HG03460 (cell line): ENCODE measurements around the gene KPNA1.

Experiments
- ATAC-seq: cut with Tn5 transposase; IDR thresholded peaks from one replicate; pipeline ENCODE4 v1.9.1; 2021; ENCODE audit not compliant: unreplicated experiment

KPNA1 gene

DNA sequence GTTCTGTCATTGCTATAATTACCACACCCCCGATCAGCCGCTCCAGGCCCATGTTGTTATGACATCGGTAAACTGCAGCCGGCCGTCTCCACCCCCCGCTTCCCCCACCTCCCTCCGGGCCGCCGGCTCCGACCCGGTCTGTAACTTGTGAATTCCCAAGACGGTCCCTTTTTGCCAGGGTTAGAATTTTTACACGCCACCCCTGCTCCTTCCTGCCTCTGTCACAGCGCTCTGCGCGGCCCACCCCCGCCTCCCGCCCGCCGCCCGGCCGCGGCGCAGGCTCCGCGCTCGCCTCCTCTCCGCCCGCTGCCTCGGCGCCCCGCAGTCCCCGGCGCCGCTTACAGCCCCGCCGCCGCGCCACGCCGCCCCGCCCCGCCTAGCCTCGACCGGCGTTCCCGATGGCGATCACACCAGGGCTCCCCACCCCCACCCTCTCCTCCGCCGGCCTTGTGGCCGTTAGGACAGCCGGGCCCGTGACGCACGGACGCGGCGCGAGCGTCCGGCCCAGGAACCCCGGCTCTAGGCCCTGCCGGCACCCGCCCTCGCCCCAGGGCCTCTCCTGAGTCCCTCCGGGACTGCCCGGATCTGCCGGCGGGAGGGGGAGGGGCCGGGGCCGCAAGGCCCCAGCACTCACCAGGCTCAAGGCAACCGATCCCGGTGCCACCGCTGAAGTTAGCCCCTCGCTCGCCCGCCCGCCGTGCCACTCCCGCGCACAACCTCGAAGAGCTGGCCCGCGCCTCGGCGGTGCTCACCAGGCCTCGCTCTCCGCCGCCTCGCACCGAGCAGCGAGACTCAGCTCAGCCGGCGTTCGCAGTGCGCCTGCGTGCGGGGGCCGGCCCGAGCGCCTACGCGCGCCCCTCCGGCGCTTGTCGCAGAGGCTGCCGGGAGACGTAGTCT lies at the start of gene KPNA1:
Gene KPNA1 (minus strand): TSS at position 817 of the 897 bp plus-strand sequence. CDS start 18,374 bp downstream, outside the sequence.
- ATAC-seq = peak; percentile 87

GRCh38 chr3:122564155-122564912 lies 49.6 kb upstream of the KPNA1 start, which contains the start of the genes DTX3L and PARP9:
Gene DTX3L (plus strand): TSS chr3:122564338. CDS start chr3:122564427, 89 bp downstream.
Gene PARP9 (minus strand): TSS chr3:122564300. CDS start chr3:122559620, 4,680 bp downstream.
- ATAC-seq = peak; percentile 72

DNA sequence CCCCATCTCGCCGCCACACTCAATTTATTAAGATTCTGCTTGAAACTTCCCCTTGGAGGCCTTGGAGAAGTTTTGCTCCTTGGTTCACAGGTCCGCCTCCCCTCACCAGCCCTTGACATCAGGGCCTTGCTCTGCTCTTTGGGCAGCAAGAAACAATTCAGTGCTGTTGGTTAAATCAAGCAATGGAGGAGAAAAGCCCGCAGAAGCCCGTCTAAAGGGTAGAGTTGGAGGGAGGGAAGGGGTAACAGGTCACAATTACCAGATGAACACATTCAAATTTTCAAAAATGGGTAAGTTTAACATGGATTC lies 48.9 kb upstream of the KPNA1 start:
- no peak for ATAC-seq

- no peak for ATAC-seq
These were observed 48.4 kb upstream of the KPNA1 start for GRCh38 chr3:122562923-122563716.

GRCh38 chr3:122560680-122561079 lies 45.9 kb upstream of the KPNA1 start:
- ATAC-seq = no peak

- no peak for ATAC-seq
These were observed 45.2 kb upstream of the KPNA1 start for GRCh38 chr3:122559906-122560305.

GRCh38 chr3:122558605-122559004 lies 43.9 kb upstream of the KPNA1 start:
- ATAC-seq = no peak

- ATAC-seq = no peak
These were observed 42.6 kb upstream of the KPNA1 start for GRCh38 chr3:122557356-122557755.

- no peak for ATAC-seq
These were observed 40.7 kb upstream of the KPNA1 start for GRCh38 chr3:122555275-122556071.

DNA sequence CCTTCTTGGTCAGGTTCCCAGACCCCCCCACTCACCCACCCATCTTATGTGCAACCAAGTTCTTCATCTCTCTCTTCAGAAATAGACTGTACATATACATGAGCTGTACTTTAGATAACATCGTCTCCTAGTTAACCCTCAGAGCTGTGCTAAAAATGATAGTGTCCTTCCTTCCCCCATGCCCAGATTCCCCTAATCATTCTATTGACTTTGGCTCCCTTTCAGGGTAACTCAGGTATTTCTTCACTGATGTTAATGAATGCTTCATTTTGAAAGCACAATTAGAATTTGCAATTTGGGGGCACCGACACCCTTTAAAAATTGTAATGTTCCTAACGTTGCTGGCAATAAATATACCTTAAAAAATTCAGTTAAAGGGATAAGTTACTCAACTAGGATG lies 38.4 kb upstream of the KPNA1 start:
- no peak for ATAC-seq

- ATAC-seq = no peak
These were observed 33.9 kb upstream of the KPNA1 start for GRCh38 chr3:122548619-122549018.

DNA sequence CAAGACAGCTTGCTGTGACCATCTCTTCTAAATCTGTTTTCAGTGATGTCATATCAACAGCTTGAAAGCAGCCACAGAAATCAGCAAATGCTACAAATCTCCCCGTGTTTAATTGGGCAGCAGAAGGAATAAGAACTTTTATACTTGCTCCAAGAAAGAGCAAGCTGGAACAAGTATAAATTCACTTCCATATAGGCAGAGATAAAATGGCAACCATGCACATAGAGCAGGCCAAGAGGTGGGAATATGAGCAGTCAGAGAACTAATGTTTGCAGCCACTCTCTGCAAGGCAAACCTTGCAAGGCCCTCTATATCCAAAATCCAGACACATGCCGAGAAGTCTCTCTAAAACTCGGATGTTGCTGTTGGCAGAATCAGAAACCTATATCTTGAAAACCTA lies 33.3 kb upstream of the KPNA1 start:
- no peak for ATAC-seq

GRCh38 chr3:122546151-122546550 lies 31.4 kb upstream of the KPNA1 start:
- no peak for ATAC-seq

DNA sequence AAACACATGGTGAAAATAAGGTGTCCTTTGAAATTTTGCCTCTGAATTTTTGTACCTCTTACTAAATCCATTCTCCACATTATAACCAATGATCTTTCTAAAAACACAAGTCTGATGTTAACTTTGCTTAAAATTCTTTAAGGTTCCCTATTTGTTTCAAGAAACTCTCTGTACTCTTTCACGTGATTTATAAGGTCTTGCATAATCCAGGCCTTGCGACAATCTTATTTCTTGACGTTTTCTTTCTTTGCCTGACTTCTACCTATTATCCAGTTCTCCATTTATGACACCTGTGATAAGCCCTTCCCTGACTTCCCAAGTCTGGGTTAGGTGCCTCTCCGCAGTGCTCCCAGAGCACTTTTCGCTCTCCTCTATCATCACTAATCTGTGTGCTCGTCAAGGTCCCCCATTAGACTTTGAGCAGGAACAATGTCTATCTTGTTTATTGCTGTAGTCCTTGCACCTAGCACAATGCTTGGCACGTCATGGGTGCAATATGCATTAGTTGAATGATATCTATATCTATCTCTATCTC lies 24.3 kb upstream of the KPNA1 start:
- no peak for ATAC-seq

DNA sequence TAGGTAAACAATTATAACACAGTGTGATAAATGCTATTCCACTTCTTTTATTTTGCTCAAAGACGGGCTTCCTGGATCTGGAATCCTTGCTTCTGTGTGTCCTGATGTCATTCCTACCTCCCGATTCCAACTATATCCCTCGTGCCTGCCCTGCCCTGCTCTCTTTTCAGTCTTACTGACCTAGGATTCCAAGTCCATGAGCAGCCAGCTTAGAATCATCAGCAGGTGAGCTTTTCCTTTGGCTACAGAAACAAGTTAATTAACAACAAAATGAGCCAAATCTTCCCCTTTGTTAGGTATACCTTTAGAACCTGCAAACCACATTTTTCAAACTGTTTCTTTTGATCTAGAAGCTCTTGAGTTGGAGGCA lies 21.9 kb upstream of the KPNA1 start:
- ATAC-seq = no peak

DNA sequence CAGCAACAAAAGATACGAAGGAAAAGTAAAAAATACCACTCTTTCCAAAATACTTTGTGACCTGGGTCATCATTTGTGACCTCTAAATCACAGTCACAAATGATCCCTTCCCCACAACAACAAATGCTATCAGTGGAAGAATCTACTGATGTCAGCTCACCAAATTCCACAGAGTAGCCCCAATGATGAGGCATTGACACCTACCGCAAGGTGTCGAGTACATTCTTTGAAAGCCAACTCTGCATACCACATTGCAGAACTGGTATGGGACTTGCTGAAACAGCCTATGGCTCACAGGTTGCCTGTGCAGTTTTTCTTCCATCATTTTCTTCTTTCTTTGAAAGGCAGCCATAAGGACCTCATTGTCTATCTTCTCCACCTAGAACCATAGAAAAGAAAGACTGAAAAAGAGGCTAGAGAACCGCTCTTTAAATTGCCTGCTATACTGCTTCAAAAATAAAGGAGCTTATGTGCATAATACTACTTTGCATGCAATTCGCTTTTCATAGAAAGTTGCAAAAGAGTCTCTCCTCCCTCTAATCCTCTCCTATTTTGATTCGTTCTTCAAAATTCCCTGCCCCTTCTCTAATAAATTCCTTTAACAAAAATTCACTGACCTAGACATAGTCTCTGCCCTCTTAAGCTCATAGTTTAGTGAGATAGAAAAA lies 21.4 kb upstream of the KPNA1 start:
- ATAC-seq = no peak

- ATAC-seq = peak; percentile 100
These were observed 19.2 kb upstream of the KPNA1 start for GRCh38 chr3:122533931-122534334.

DNA sequence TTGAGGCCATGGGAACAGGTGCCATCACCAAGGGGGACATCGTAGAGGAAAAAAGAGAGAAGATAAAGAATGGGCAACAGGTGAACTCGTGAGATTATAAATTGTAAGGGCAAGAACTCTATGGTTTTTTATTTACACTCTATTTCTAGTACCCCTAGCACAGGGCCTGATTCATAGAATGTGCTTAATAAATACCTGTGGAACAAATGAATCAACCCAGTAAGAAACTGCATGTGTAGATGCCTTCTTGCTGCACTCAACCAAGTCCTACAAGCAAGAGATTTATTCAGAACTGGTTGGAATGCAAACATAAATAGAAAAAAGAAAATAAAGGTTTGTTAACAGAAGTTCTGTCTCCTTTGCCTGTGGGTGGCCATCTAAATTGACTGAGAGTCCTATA lies 18.7 kb upstream of the KPNA1 start:
- ATAC-seq = no peak

- ATAC-seq = no peak
These were observed 15.4 kb upstream of the KPNA1 start for GRCh38 chr3:122530164-122530563.

DNA sequence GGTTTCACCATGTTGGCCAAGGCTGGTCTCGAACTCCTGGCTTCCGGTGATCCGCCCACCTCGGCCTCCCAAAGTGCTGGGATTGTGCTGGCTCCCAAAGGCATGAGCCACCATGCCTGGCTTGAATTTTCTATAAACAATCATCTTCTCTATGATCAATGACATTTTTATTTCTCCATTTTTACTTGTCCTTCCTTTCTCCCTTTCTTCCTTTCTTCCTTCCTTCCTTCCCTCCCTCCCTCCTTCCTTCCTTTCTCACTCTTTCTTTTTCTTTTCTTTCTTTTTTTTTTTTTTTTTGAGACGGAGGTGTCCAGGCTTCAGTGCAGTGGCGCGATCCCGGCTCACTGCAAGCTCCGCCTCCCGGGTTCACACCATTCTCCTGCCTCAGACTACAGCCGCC lies 8.6 kb upstream of the KPNA1 start:
- no peak for ATAC-seq
